HG03432 (cell line): ENCODE results near the gene APOC4.
"Not testable (repeated sequence)": the region's sequence is repeated elsewhere in the genome, so short reads cannot be mapped to it uniquely, and the experiment has no call there.

Source experiments
- ATAC-seq: cut with Tn5 transposase; IDR thresholded peaks from one replicate; pipeline ENCODE4 v1.9.1; 2021; ENCODE audit warnings: mild to moderate bottlenecking, moderate library complexity; ENCODE audit not compliant: unreplicated experiment

The APOC4 gene

DNA sequence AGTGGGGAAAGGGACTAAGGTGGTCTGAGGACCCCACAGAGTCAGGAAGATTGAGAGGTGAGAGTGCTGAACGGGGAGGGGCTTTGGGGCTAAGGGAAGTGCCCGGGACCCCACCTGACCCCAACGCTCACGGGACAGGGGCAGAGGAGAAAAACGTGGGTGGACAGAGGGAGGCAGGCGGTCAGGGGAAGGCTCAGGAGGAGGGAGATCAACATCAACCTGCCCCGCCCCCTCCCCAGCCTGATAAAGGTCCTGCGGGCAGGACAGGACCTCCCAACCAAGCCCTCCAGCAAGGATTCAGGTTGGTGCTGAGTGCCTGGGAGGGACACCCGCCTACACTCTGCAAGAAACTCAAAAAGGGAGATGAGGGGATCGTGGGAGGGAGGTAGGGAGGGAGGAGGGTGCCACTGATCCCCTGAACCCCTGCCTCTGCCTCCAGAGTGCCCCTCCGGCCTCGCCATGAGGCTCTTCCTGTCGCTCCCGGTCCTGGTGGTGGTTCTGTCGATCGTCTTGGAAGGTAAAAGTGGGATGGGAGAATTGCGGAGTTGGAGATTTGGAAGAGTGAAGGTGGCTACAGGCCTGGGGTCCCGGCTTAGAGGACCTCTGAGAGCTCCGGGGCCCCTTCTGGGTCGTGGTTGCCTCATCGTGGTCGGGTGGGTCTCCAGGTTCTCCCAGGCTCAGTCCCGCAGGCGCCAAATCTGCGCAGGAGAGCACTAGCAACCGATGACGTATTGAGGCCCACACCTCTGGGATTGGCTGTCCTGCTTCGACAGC, 27.4 kb upstream of the APOC4 start, which contains the start of gene APOC1:
APOC1 (plus strand) TSS at position 176 of the 774 bp plus-strand sequence; CDS start at position 460, 284 bp downstream.
- ATAC-seq = peak; percentile 89

- ATAC-seq = no peak
Measured at GRCh38 chr19:44924243-44924725, 17.8 kb upstream of the APOC4 start.

GRCh38 chr19:44925114-44925891, 16.7 kb upstream of the APOC4 start:
- ATAC-seq = no peak

DNA sequence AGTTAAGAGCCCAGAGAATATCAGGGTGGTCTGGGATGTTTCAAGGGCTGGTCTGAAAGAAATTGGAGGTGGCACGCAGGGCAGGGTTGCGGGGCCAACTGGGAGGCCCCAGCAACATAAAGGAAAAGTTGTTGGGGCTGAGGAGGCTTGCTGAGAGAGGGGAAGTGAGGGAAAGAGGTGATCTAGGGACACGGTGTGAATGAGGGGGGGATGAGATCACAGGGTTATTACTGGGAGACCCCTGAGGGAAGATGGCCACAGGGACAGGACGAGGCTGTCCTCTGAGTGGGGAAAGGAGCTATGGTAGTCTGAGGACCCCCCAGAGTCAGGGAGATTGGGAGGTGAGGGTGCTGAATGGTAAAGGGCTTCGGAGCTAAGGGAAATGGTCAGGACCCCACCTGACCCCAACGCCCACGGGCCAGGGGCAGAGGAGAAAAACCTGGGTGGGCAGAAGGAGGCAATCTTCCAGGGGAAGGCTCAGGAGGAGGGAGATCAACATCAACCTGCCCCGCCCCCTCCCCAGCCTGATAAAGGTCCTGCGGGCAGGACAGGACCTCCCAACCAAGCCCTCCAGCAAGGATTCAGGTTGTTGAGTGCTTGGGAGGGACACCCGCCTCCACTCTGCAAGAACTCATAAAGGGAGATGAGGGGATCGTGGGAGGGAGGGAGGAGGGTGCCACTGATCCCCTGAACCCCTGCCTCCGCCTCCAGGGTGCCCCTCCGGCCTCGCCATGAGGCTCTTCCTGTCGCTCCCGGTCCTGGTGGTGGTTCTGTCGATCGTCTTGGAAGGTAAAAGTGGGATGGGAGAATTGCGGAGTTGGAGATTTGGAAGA, 15.6 kb upstream of the APOC4 start:
- not testable (repeated sequence) for ATAC-seq

- no peak for ATAC-seq
Measured at GRCh38 chr19:44927746-44928145, 14.3 kb upstream of the APOC4 start.

DNA sequence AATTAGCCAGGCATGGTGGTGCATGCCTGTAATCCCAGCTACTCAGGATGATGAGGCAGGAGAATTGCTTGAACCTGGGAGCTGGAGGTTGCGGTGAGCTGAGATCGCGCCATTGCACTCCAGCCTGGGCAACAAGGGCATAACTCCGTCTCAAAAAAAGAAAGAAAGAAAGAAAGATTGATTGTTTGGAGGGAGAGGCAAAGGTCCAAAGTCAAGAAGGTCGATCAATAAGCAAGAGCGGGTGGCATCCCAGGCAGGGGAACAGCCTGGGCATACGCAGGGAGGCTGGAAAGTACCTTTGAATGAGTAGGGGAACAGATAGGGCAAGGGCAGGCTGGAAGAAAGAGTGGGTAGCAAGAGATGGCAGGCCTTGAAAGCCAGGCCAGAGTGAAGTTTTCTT, 11.9 kb upstream of the APOC4 start:
- no peak for ATAC-seq

- no peak for ATAC-seq
Measured at GRCh38 chr19:44931541-44931940, 10.5 kb upstream of the APOC4 start.

GRCh38 chr19:44939668-44940067, 2.4 kb upstream of the APOC4 start:
- no peak for ATAC-seq

DNA sequence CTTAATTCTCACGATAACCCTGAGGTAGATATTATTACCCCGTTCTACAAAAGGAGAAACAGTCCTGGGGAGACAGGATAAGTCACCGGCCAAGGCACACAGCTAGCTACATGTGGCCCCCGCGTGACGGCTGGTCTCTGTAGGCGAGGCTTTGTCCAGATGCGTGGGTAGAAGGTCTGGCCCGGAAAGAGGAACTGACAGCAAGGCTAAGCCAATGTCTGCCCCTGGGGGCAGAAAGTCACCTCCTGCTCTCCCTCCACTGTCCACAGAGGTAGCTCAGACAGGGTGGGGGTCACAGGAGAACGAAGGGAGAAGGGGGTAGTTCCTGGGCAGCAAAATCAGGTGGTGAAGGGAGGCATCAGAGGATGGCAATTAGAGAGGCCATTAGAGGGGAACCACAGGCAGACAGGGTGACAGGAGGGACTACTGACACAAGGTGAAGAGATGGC, 1.8 kb downstream of the APOC4 start:
- ATAC-seq = peak; percentile 66

- no peak for ATAC-seq
Measured at GRCh38 chr19:44947041-44947581, 5.1 kb downstream of the APOC4 start.

- no peak for ATAC-seq
Measured at GRCh38 chr19:44948237-44948636, 6.2 kb downstream of the APOC4 start.

DNA sequence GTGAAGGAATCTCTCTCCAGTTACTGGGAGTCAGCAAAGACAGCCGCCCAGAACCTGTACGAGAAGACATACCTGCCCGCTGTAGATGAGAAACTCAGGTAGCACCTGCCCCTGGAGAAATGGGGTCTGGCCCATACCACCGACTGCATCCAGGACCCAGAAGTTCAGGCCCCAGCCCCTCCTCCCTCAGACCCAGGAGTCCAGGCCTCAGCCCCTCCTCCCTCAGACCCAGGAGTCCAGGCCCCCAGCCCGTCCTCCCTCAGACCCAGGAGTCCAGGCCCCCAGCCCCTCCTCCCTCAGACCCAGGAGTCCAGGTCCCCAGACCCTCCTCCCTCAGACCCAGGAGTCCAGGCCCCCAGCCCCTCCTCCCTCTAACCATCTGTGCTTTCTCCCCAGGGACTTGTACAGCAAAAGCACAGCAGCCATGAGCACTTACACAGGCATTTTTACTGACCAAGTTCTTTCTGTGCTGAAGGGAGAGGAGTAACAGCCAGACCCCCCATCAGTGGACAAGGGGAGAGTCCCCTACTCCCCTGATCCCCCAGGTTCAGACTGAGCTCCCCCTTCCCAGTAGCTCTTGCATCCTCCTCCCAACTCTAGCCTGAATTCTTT, 6.8 kb downstream of the APOC4 start:
- no peak for ATAC-seq

DNA sequence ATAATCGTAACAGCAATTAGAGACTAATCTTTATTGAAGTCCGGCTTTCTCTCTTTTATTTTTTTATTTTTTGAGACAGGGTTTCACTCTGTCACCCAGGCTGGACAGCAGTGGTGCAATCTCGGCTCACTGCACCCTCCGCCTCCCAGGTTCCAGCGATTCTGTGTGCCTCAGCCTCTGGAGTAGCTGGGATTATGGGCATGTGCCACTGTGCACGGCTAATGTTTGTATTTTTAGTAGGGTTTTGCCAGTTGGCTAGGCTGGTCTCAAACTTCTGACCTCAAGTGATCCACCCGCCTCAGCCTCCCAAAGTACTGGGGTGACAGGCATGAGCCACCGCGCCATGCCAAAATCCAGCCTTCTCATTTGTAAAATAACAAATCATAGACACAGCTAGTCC, 7.5 kb downstream of the APOC4 start:
- ATAC-seq = no peak

- no peak for ATAC-seq
Measured at GRCh38 chr19:44951179-44952159, 9.4 kb downstream of the APOC4 start.

DNA sequence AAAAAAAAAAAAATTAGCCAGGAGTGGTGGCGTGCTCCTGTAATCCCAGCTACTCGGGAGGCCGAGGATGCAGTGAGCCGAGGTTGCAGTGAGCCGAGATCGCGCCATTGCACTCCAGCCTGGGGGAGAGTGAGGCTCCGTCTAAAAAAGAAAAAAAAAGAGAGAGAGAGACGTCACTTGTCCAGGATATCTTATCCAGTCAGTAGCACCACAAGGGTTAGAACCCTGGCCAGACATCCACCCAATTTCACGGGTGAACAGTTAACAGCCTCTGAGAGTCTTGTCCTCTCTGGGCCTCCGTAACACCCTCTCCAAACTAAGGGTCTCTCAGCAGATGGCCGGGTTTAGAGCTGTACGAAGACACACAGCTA, 12.2 kb downstream of the APOC4 start:
- no peak for ATAC-seq

GRCh38 chr19:44954649-44955504, 12.8 kb downstream of the APOC4 start, which contains the start of gene CLPTM1:
Gene CLPTM1 (plus strand): TSS chr19:44955380. CDS start chr19:44955396, 16 bp downstream.
- peak; percentile 76 for ATAC-seq

DNA sequence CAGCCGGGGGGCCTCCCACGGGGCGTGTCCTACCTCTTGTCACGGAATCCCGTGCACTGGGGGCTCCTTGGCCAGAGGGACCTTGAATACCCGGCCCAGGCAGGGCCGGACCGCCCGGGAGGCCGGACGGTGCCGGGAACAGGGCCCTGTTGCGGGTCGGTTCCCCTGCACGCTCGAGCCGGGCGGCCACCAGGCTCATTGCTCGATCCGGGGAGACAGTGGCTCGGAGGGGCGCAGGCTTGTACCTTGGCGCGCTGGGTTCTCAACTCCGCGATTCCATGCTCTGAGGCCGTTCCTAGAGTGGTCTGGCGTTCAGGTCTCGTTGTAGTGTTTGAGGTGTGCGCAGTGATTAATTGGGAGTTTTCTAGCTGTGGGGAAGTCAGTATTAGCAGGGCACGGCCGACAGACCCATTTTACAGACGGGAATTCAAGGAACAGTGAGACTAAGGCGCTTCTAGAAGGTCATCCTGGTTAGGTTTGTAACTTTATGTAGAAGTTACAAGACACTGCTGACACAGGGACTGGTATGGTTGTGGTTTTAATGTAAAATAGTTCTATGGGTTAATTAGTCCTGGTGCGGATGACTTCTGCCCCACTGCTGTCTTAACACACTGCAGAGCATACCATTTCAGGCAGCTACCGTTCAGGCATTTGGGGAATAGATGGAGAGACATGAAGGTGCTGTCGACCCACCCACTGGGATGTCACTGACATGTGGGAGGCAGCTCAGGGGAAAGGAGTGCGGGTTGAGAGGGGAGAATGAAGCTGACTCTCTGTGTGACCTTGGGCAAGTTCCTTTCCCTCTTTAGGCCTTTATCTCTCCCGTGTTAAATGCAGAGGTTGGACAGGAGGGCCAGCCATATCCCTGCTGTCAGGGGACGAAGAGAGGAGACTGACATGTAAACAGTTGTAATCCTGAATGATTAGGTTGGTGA, 13.7 kb downstream of the APOC4 start:
- ATAC-seq = no peak
